CD4-positive, alpha-beta T cell treated with Interleukin-15 for 1 hour (primary cell): ENCODE data around the gene HIVEP3.

Experiments
- DNase-seq: peaks from one replicate; pipeline ENCODE4 v3.0.0-alpha.2; 2020

Gene HIVEP3

GRCh38 chr1:41598325-41598724, 320.4 kb downstream of the HIVEP3 start:
- no peak for DNase-seq

GRCh38 chr1:41592451-41593125, 326.1 kb downstream of the HIVEP3 start:
- no peak for DNase-seq

GRCh38 chr1:41591891-41592290, 326.8 kb downstream of the HIVEP3 start:
- no peak for DNase-seq

- DNase-seq, result no peak
These were observed 328.4 kb downstream of the HIVEP3 start for GRCh38 chr1:41590331-41590730.

- DNase-seq, result no peak
These were observed 329.3 kb downstream of the HIVEP3 start for GRCh38 chr1:41589395-41589794.

- no peak for DNase-seq
These were observed 330.3 kb downstream of the HIVEP3 start for GRCh38 chr1:41588334-41588875.

GRCh38 chr1:41587791-41588190, 330.9 kb downstream of the HIVEP3 start:
- no peak for DNase-seq

- no peak for DNase-seq
These were observed 332.5 kb downstream of the HIVEP3 start for GRCh38 chr1:41586230-41586629.

GRCh38 chr1:41583658-41584547, 334.8 kb downstream of the HIVEP3 start:
- no peak for DNase-seq

GRCh38 chr1:41582851-41583657, 335.7 kb downstream of the HIVEP3 start:
- DNase-seq, result no peak

- no peak for DNase-seq
These were observed 336.4 kb downstream of the HIVEP3 start for GRCh38 chr1:41582351-41582750.

- no peak for DNase-seq
These were observed 336.8 kb downstream of the HIVEP3 start for GRCh38 chr1:41582004-41582325.

- no peak for DNase-seq
These were observed 337.3 kb downstream of the HIVEP3 start for GRCh38 chr1:41581216-41582003.

GRCh38 chr1:41580520-41581172, 338.1 kb downstream of the HIVEP3 start:
- no peak for DNase-seq

GRCh38 chr1:41580021-41580420, 338.7 kb downstream of the HIVEP3 start:
- DNase-seq, result no peak

- no peak for DNase-seq
These were observed 339.9 kb downstream of the HIVEP3 start for GRCh38 chr1:41578712-41579335.

- DNase-seq, result no peak
These were observed 342.1 kb downstream of the HIVEP3 start for GRCh38 chr1:41576620-41577019.

GRCh38 chr1:41576206-41576605, 342.5 kb downstream of the HIVEP3 start:
- no peak for DNase-seq

GRCh38 chr1:41574842-41575241, 343.9 kb downstream of the HIVEP3 start:
- DNase-seq, result no peak

- peak; percentile 77 for DNase-seq
These were observed 344.7 kb downstream of the HIVEP3 start for GRCh38 chr1:41573785-41574713.
